Measurements from ENCODE around the gene ZBTB20.

Gene ZBTB20

DNA sequence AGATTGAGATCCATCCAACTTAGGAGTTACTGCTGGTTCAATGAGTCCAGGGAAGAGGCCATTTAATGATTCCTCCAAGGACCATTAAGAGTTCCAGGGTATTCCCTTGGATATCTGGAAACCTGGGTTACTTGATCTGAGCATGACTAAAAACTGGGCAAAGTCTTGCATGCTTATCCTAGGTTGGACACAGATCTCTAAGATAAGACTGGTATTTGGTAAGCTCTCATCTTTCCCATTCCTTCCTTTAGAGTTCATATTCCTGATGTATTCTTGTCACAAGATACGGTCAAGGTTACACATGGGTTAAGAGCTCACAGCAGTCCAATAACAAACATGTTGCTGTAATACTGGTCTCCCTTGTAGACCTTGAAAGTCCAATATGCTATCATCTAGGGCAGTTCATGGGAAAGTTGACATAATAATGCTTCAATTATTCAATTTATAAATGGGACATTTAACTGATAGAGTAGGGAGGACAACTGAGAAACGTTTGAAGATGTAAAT, 551.5 kb downstream of the ZBTB20 start (continued):
- TF ChIP-seq POU6F1 (CRISPR knock-in tag; IDR thresholded peaks at IDR 0.05; ENCODE audit: borderline replicate concordance, low read depth) (no peak), ZFP30 (CRISPR knock-in tag; IDR thresholded peaks at IDR 0.05) (no peak)

GRCh38 chr3:114590309-114591047, 556.6 kb downstream of the ZBTB20 start:
- TF ChIP-seq SNAI2 (CRISPR knock-in tag; IDR thresholded peaks at IDR 0.05) (no peak), ZNF70 (CRISPR knock-in tag; IDR thresholded peaks at IDR 0.05) (no peak), BACH2 (CRISPR knock-in tag; IDR thresholded peaks at IDR 0.05; ENCODE audit: borderline replicate concordance) (no peak), ZNF8 (CRISPR knock-in tag; IDR thresholded peaks at IDR 0.05) (no peak), POU6F1 (CRISPR knock-in tag; IDR thresholded peaks at IDR 0.05; ENCODE audit: borderline replicate concordance, low read depth) (no peak), ARNTL (CRISPR knock-in tag; IDR thresholded peaks at IDR 0.05; ENCODE audit: borderline replicate concordance, low read depth) (no peak), OSR1 (CRISPR knock-in tag; IDR thresholded peaks at IDR 0.05) (no peak), CREB5 (CRISPR knock-in tag; IDR thresholded peaks at IDR 0.05; ENCODE audit: low read depth) (no peak), ZC3H10 (CRISPR knock-in tag; IDR thresholded peaks at IDR 0.05) (no peak)
- TF ChIP-seq, protein P1, sequence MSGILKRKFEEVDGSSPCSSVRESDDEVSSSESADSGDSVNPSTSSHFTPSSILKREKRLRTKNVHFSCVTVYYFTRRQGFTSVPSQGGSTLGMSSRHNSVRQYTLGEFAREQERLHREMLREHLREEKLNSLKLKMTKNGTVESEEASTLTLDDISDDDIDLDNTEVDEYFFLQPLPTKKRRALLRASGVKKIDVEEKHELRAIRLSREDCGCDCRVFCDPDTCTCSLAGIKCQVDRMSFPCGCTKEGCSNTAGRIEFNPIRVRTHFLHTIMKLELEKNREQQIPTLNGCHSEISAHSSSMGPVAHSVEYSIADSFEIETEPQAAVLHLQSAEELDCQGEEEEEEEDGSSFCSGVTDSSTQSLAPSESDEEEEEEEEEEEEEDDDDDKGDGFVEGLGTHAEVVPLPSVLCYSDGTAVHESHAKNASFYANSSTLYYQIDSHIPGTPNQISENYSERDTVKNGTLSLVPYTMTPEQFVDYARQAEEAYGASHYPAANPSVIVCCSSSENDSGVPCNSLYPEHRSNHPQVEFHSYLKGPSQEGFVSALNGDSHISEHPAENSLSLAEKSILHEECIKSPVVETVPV (CRISPR knock-in tag; IDR thresholded peaks at IDR 0.05): no peak
- no peak for ATAC-seq

GRCh38 chr3:114587986-114588385, 559.1 kb downstream of the ZBTB20 start:
- no peak for ATAC-seq
- TF ChIP-seq ESRRG (CRISPR knock-in tag; IDR thresholded peaks at IDR 0.05): no peak
- TF ChIP-seq, protein P1 (CRISPR knock-in tag; IDR thresholded peaks at IDR 0.05): no peak
- TF ChIP-seq, protein P2, sequence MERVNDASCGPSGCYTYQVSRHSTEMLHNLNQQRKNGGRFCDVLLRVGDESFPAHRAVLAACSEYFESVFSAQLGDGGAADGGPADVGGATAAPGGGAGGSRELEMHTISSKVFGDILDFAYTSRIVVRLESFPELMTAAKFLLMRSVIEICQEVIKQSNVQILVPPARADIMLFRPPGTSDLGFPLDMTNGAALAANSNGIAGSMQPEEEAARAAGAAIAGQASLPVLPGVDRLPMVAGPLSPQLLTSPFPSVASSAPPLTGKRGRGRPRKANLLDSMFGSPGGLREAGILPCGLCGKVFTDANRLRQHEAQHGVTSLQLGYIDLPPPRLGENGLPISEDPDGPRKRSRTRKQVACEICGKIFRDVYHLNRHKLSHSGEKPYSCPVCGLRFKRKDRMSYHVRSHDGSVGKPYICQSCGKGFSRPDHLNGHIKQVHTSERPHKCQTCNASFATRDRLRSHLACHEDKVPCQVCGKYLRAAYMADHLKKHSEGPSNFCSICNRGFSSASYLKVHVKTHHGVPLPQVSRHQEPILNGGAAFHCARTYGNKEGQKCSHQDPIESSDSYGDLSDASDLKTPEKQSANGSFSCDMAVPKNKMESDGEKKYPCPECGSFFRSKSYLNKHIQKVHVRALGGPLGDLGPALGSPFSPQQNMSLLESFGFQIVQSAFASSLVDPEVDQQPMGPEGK (CRISPR knock-in tag; IDR thresholded peaks at IDR 0.05; ENCODE audit: borderline replicate concordance): no peak
- no peak for TF ChIP-seq ZFP30 (CRISPR knock-in tag; IDR thresholded peaks at IDR 0.05)
- TF ChIP-seq CREB5 (CRISPR knock-in tag; IDR thresholded peaks at IDR 0.05; ENCODE audit: low read depth): no peak
- no peak for TF ChIP-seq BACH2 (CRISPR knock-in tag; IDR thresholded peaks at IDR 0.05; ENCODE audit: borderline replicate concordance)
- TF ChIP-seq ZNF70 (CRISPR knock-in tag; IDR thresholded peaks at IDR 0.05): no peak
- TF ChIP-seq PPARA (CRISPR knock-in tag; IDR thresholded peaks at IDR 0.05; ENCODE audit: borderline replicate concordance): no peak
- no peak for TF ChIP-seq ISL1 (CRISPR knock-in tag; IDR thresholded peaks at IDR 0.05)

All from SK-N-SH treated with all-trans-retinoic acid at 6 μM for 48 hours (cell line).